Activated T-helper 1 cell treated with Interleukin-2 at 50 U/mL for 16 hours (primary cell): ENCODE results near the gene FOXM1.
"Not testable (repeated sequence)": the region's sequence is repeated elsewhere in the genome, so short reads cannot be mapped to it uniquely, and the experiment has no call there.

ENCODE experiments used
- DNase-seq: peaks from one replicate; pipeline ENCODE4 v3.0.0-alpha.2; 2020; ENCODE audit warnings: low read depth

Gene FOXM1

DNA sequence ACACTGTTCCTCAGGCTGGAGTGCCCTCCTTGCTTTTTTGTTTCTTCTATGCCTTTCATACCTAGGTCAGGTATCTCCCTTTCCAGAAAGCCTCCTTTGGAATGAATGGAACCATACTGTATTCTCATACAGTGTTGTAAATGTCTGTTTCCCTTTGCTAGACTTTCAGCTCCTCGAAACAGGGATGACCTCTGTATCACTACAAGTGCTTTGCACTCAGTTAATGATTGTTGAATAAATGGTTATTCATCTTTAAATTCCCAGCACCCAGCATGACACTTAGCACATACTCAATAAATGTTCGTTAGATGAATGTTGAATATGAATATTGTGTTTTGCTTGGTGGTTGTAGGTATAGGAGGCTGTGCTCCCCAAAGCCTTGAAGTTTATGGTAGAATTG lies 7.8 kb upstream of the FOXM1 start:
- no peak for DNase-seq

DNA sequence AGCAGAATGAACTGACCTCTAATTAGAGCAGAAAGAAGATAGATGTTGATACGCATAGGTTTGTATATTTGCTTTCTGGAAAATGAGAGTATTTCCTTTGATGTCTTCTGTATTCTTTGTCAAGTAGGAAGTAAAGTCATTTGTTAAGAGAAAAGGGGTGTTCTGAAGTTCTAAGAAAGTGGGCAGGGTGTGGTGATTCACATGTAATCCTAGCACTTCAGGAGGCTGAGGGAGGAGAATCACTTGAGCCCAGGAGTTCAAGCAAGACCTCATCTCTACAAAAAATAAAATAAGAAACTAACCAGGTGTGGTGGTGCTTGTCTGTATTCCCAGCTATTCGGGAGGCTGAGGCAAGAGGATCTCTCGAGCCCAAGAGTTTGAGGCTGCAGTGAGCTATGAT lies 2.9 kb upstream of the FOXM1 start:
- no peak for DNase-seq

DNA sequence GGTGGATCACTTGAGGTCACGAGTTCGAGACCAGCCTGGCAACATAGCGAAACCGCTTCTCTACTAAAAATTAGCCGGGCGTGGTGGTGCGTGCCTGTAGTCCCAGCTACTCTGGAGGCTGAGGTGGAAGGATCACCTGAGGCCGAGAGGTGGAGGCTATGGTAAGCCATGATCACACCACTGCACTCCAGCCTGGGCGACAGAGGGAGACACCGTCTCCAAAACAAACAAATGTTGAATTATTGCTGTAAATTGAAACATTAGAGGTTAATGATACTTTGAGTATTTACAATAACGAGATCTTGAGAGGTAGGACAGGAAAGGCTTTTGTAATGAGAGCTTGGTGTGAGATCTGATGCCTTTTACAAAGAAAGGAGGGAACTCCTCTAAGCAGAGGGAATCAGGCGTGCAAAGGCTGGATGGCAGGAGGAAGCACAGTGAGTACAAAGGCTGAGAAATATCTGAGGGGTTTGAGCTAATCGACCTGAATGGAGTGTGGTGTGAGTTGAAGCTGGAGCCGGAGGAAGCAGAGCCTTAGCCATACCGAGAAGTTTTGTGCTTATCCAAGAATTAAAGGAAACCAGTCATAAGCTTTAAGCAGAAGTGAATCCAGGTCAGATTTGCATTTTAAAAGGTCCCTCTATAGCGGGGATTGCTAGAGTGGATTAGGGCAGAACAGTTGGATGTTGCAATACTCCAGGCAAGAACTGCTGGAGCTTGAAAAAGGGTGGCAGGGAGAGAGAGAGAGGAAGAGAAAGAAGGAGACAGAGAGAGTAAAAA lies 1.2 kb upstream of the FOXM1 start:
- no peak for DNase-seq

DNA sequence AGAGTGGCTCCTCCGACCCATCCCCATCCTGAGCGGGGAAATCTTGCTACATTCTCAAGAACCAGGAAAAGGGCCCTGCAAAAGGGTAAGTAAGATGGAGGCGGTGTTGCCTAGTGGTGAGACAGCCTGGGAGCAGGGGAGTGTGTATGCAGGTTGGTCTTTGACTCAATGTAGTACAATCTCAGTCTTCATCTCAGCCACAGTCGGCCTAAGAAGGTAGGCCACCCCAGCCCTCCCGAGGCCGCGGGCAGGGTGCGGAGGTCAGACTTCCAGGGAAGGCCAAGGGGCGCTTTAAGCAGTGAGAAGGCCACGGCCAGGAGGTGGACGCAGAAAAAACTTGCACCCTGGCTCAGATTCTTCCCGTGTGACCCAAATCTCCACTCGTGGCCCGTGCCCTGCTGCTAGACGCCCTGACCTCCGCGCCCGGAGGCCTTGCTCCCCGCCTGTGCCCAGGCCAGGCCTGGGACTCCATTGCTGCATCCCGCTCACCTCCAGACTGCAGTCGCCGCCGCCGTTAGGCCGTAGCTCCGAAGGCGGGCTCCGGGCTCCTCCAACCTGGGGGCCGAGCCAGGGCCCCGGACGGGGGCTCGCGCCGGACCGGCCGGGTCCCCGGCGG lies 435 bp downstream of the FOXM1 start:
- DNase-seq: no peak

DNA sequence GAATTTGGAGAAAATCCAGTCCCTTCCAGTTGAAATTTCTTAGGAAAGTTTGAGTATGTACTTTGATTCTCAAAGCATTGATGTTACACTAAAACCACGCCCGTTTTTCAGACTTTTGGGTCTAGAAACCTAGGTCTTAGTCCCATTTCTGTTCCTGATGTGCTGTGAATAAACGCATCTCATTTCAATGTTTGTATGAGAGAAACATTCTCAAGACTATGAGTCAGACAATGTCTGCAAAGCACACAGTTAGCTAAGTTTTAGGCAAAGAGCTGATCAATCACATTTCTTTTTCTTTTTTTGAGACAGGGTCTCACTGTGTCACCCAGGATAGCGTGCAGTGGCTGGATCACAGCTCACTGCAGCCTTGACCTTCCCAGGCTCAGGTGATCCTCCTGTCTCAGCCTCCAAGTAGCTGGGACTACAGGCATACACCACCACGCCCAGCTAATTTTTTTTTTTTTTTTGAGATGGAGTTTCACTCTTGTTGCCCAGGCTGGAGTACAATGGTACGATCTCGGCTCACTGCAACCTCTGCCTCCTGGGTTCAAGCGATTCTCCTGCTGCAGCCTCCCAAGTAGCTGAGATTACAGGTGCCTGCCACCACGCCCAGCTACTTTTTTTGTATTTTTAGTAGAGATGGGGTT lies 7.9 kb downstream of the FOXM1 start:
- not testable (repeated sequence) for DNase-seq

DNA sequence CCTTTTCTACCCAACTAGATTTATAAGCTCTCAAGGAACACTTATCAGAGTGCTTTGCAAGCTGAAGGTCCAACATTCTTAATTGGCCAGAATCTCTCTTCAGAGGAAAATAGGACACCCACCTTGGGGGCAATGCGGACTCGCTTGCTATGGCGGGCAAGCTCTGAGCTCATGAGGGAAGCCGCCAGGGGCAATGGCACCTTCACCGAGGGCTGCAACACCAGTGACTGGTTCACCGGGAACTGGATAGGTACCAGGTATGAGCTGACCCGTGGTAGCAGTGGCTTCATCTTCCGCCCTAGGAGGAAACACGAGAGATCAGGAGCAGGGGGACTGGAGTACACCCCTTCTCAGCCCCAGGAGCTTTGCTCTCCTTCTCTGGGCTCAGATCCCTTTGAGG lies 12.8 kb downstream of the FOXM1 start:
- DNase-seq: no peak

DNA sequence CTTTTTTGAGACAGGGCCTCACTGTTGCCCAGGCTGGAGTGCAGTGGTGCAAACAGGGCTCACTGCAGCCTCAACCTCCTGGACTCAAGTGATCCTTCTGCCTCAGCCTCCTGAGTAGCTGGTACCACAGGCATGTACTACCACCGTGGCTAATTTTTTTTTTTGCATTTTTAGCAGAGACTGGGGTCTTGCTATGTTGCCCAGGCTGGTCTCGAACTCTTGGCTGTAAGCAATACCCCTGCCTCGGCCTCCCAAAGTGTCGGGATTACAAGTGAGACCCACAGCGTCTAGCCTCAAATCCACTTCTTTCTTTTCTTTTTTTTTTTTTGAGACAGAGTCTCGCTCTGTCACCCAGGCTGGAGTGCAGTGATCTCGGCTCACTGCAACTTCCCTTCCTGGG lies 13.6 kb downstream of the FOXM1 start:
- DNase-seq: not testable (repeated sequence)

DNA sequence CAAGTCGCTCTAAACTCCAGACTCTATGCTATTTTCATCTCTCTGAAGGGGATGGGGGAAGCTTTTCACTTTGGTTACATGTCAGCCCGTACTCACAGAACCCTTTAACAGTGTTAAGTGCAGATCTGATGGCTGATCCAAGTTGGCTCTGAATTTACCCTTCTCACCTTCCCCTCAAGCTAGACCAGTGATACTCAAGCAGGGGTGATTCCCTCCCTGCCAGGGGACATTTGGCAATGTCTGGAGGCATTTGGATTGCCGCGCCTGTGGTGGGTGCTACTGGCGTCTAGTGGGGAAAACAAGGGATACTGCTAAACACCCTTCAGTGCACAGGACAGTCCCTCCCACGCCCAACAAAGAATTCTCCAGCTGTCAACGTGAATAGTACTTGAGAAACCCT lies 14.1 kb downstream of the FOXM1 start:
- no peak for DNase-seq

DNA sequence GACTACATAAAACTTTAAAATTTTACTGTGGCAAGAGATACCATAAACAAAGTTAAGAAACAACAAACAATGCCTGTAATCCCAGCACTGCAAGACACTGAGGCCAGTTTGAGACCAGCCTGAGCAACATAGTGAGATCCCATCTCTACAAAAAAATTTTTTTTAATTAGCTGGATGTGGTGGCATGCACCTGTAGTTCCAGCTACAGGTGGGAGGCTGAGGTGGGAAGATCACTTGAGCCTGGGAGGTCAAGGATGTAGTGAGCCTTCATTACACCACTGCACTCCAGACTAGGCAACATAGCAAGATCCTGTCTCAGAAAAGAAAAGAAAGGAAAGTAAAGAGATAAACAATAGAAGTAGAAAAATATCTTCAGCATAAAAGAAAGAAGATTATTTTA lies 16.8 kb downstream of the FOXM1 start:
- no peak for DNase-seq

DNA sequence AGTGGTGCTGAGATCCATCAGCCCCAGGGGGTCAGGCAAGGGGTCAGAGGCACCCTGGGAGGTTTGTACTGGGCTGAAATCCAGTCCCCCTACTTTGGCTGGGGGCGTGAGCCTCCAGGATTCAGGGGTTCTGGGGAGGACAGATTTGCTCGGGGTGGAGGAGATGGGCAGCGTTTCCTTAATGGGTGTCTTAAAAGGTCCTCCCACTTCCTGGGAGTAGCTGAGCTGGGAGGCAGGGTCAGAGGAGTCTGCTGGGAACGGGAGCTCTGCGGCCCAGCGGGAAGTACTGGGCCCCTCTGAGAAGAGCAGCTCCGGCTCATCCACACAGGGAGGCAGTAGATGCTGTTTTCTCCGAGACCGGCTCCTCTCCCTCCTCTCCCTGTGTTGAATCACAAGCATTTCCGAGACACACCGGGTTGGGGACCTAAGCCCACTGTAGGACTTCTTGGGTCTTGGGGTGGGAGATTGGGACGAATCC lies 18.0 kb downstream of the FOXM1 start:
- DNase-seq: no peak

DNA sequence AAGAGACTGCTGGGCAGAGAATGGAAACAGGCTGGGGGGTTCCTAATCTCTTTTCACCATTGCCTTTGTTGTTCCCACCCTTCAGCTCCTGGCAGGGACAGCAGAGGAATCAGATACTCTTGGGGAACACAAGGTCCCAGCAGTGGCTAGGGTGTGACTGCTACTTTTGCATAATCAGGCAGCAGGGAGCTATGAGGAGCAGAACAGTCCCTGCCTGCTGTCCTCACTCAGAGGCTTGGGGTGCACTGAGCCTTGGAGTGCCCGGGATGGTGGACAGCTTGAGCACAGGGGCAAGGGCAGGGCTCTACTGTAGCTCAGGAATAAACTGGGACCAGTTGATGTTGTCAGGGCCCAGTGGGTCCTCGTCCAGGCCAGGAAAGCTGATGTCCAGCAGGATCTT lies 18.6 kb downstream of the FOXM1 start:
- no peak for DNase-seq

DNA sequence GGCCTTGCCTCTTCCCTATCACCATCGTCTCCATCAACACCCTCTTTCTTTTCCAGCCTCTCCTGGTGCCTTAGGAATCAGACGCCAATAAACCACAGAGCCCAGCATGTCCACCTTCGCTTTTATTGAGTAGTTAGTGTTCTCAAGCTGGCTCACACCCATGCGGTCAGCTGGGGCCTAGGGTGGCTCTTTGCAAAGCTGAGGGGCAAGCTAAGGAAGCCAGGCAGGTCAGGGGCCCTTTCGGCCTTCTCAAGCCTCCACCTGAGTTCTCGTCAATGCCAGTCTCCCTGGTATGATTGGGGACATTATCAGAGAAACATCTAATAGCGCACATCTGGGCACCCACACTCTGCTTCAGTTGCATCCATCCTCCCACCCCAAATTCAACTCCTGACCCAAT lies 19.4 kb downstream of the FOXM1 start:
- no peak for DNase-seq

DNA sequence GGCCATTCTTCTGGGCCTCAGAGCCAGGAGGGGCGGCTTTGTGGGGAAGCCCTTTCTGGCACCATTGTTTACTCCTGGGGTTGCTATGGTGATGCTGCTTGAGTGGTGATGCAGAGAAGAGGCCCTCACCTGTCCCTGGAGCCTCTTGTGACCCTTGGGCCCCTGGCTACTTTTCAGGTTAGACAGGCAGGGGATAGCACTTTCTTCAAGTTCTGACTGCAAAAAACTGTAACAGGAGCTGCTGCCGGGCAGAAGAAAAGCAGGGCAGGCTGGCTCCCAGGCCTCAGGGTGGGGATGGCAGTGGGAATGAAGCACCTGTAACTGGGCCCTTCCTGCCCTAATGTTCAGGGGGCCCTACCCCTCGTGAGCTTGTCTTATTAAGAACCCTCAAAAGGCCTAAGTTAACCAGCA lies 19.9 kb downstream of the FOXM1 start, which contains the start of gene TEX52:
TEX52 (minus strand) TSS at position 19 of the 411 bp plus-strand sequence; CDS start at position 6, 13 bp downstream.
- no peak for DNase-seq

DNA sequence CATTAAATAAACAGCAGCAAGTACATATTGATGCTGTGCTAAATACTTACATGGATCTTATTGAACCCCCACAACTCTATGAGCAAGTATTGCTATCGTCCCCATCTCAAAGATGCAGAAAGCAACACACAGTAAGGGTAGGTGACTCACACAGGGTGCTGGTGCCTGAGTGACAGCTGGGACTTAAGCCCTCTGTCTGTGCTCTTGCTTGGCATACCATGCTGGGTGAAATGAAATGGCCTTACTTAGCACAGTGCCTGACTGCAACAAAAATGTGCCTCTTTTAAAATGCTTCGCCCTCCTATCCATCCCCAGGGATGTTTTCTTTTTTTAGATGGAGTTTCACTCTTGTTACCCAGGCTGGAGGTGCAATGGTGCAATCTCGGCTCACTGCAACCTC lies 20.9 kb downstream of the FOXM1 start:
- DNase-seq: no peak

DNA sequence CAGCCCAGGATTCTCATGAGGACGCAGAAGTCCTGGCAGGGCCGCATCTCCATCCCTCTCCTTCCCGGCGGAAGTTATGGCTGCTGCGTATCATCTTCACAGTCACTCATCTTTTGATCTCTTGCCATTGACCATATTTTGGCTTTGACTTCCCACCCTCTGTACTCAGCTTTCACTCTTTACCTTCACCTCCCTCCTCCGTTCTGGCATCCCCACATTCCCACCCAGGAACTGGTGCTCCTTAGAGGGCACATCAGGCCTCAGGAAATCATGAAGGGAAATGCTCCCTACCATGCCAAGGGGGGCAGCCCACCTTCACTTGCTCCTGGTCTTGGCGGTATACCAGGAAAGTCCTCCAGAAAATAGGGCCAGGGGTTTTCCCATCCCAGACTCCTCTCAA lies 21.4 kb downstream of the FOXM1 start:
- no peak for DNase-seq

DNA sequence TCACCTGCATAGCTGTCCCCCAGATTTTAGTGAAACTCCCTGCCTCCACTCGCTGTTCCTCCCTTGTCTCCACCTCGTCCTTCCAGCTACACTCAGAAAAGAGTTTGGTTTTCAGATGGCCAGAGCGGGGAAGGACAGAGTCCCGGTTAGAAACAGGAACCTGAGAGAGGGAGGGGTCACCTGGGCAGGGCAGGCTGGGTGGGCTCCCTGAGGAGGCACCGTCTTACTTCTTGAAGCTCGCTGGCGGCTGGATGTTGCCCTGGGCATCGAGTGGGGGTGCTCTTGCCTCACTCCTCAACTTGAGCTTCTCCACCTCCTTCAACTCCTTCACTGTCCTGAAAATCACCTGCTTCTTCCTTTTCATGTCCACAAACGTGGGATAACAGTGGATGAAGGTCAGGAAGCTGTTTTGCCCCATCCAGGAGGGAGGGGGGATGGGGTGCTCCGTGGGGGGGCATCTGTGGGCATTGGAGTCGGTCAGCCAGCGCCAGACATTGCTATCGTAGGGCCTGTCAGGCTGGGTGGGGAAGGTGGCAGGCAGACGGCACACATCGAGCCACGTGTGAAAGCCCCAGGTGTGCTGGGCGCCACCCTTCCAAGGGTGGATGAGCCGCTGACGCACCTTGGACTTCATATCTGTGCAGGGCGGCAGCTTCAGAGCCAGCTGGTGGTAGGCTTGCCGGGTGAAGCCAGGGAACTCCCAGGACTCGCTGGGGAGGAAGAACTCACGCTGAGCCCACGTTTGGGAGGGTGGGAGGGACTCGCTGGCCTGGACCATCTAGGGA lies 22.1 kb downstream of the FOXM1 start:
- no peak for DNase-seq

DNA sequence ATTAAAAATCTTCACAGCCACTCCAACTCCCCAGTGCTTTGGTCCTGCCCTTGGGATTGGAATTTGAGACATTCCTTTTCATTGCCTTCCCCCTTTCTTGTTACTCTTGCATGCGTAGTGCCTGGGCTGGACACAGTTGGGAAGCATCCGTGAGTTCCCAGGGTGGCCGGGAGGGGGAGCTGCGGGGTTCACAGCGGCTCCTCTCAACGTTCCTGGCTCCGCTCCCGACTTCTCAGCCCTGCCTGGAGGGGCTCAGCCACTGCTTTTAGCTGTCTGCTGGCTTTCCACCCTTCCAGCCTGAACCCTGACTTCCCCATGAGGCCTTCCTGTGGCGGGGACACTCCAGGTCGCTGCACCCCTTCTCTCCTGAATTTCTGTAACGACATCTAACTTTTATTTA lies 23.3 kb downstream of the FOXM1 start:
- DNase-seq: peak; percentile 5

DNA sequence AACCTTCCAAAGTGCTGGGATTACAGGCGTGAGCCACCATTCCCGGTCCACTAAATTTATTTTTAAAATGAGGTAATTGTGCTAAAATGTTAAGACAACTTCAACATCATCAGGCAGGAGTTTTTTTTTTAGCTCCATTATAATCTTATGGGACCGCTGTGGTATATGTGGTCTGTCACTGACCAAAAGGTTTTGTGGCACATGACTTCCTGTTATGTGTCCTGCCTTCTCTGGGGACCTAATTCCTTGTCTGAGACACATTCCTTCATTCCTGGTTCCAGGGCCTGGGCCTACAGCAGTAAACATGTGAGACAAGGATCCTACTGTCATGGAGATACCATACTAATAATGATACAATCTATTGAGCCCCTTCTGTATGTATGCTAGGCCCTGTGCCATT lies 25.0 kb downstream of the FOXM1 start:
- DNase-seq: no peak

DNA sequence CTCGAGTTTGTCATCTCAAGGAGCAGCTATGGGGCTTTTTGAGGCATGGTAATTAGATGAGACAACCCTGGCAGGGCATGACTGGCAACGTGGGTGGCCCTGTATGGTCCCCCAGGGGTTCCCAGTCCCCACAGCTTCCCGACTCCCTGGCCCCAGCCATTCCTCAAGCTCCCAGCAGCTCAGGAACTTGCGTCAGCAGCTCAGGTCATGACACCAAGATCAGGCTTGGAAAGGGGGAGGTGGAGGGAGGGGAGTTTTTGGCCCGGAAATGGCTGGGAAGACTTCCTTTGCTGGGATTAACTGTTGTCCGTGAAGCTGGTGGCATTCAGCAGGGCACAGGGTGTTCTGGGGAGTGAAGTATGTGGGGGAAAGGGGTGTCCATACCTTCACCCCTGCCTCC lies 31.7 kb downstream of the FOXM1 start:
- no peak for DNase-seq

DNA sequence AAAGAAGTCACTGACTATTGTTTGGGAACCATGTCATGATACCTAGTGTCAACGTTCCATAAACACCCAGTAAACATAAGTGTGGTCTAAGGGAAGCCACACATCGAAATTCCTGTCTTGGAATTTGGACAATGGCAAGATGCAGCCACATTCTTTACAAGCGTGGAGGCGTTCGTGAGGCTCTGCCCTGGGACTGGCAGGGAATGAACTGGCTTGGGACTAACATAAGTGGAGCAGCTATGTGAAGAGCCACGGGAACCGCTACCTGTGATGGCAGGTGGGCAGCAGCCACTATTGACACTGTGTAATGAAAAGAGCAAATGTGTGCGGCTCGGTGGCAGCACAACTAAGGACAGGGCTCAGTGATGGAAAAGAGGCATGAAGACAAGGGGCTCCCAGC lies 32.2 kb downstream of the FOXM1 start:
- no peak for DNase-seq

DNA sequence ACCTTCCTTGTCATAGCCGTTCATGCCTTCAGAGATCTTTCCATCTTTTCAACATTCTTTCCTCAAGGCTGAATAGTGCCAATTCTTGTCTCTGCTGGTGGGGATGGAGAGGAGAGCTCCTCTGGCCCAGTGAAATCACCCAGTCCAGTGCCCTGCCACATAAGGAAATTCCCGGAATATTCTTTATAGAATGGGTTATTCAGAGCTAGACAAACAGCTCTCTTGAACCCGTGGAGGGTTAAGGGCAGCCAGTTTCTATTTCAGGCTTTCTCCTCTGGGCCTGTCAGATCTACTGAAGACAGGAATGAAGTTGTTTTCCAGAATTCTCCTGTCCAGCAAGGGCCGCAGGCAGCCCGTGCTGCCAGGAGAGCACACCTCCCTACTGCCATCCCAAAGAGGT lies 34.0 kb downstream of the FOXM1 start:
- DNase-seq: no peak

DNA sequence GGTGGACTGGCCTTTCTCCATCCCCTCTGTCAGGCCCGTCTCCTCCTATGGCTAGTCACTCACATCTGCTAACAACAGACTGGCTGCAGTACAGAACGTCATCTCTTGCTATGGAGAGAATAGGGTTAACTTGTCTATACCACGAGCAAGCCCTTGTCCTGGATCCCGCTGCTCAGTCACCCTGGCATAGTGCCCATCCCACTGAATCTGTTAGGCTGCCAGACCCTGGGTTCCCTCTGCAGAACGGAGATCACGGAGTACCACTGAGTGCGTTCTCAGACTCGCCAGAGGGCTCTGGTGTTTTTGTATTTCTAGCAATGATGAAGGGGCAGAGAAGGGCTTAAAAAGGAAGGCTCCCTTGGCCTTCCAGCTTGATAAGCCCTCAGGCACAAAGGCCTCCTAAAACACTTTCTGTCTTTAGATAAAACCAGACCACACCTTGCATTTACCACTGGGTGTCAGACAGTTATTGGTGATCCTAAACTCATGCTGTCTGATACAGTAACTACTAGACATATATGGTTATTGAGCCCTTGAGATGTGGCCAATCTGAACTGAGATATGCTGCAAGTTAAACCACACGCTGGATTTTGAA lies 35.8 kb downstream of the FOXM1 start:
- no peak for DNase-seq
